ENCODE data around the gene CD84.

The CD84 gene

DNA sequence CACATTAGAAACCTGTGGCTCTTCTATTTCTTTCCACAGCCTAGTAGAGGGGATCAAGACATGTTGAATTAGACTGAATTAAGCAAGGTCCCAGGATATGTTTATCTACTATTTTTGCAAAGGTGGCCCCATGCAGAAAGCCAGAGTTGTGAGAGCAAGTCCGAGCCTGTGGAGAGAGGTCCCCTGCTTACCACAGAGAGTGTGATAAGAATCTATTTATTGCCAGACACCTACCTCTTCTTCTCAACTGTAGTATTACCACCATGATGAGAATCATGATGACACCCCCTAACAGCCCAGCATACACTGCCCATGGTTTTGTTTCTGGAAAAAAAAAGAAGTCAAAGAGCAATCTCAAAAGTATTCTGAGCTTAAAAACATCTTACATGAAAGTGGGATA, 44.6 kb upstream of the CD84 start:
- DNase-seq (peak; percentile 60), ATAC-seq (ENCODE audit: insufficient read depth, low read depth) (peak; percentile 67)
- no peak overlapping the region for H3K4me3 ChIP-seq (ENCODE audit: low read depth in 1 of 2, low read length in 2 of 2)
- no peaks in the 10 kb centered on the region for H4K20me1 ChIP-seq (ENCODE audit: insufficient read depth, low read length)
- H2AFZ ChIP-seq (ENCODE audit: low read depth, low read length): peak overlapping the region; percentile 40
- no peaks in the 10 kb centered on the region for H3K9me3 ChIP-seq (ENCODE audit: insufficient read depth, low read length, severe bottlenecking)
- H3K79me2 ChIP-seq (ENCODE audit: insufficient read depth, low read length): no peaks in the 10 kb centered on the region
- no peaks in the 10 kb centered on the region for H3K36me3 ChIP-seq (ENCODE audit: insufficient read depth, low read length)
- H3K27ac ChIP-seq (ENCODE audit: low read length): peak overlapping the region; percentile 69
- TF ChIP-seq CTCF (IDR thresholded peaks at IDR 0.05; ENCODE audit: borderline replicate concordance, extremely low read depth, low read length, poor library complexity, severe bottlenecking): no peak
- no peak for TF ChIP-seq EZH2 (IDR thresholded peaks at IDR 0.05; ENCODE audit: borderline replicate concordance, low read depth, low read length, severe bottlenecking)
- H3K4me2 ChIP-seq (ENCODE audit: insufficient read depth, low read length): peak overlapping the region; percentile 45
- peak overlapping the region; percentile 16; the same call in 1 of the 2 replicates for H3K9ac ChIP-seq (ENCODE audit: low read depth, low read length)
- H3K4me1 ChIP-seq (ENCODE audit: insufficient read depth, low read length): peaks cover 79% of the 10 kb centered on the region
- no peaks in the 10 kb centered on the region for H3K27me3 ChIP-seq (ENCODE audit: insufficient read depth, low read length, poor library complexity)

DNA sequence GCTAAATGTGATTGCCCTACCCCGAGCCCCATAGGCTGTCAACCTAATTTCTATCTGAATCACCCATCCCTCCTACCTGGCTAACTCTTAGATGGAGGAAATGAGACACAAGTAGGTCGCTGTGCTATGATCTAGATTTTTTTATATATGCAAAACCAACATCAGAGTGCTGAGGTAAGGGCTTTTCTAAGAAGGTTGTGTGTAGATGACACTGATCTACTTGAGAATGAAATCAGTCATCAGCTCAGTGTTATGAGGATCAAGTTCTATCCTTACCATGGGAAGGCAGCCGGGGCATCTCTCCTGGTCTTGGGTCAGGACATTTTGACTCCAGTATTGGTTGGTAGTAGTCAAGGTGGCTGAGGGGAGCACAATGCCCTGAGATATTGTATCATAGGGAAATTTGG, 43.9 kb upstream of the CD84 start:
- H3K36me3 ChIP-seq (ENCODE audit: insufficient read depth, low read length): no peaks in the 10 kb centered on the region
- H3K4me1 ChIP-seq (ENCODE audit: insufficient read depth, low read length): peaks cover 72% of the 10 kb centered on the region
- no peak overlapping the region for H2AFZ ChIP-seq (ENCODE audit: low read depth, low read length)
- no peaks in the 10 kb centered on the region for H3K79me2 ChIP-seq (ENCODE audit: insufficient read depth, low read length)
- H3K4me2 ChIP-seq (ENCODE audit: insufficient read depth, low read length): peak overlapping the region; percentile 45; the same call in 1 of the 2 replicates
- ATAC-seq (ENCODE audit: insufficient read depth, low read depth) (peak; percentile 23), DNase-seq (no peak)
- H3K27me3 ChIP-seq (ENCODE audit: insufficient read depth, low read length, poor library complexity): no peaks in the 10 kb centered on the region
- H3K27ac ChIP-seq (ENCODE audit: low read length): peak overlapping the region; percentile 69
- no peaks in the 10 kb centered on the region for H4K20me1 ChIP-seq (ENCODE audit: insufficient read depth, low read length)
- H3K9ac ChIP-seq (ENCODE audit: low read depth, low read length): no peak overlapping the region
- H3K4me3 ChIP-seq (ENCODE audit: low read depth in 1 of 2, low read length in 2 of 2): no peak overlapping the region
- no peaks in the 10 kb centered on the region for H3K9me3 ChIP-seq (ENCODE audit: insufficient read depth, low read length, severe bottlenecking)
- TF ChIP-seq CTCF (IDR thresholded peaks at IDR 0.05; ENCODE audit: borderline replicate concordance, extremely low read depth, low read length, poor library complexity, severe bottlenecking): no peak
- TF ChIP-seq EZH2 (IDR thresholded peaks at IDR 0.05; ENCODE audit: borderline replicate concordance, low read depth, low read length, severe bottlenecking): no peak

DNA sequence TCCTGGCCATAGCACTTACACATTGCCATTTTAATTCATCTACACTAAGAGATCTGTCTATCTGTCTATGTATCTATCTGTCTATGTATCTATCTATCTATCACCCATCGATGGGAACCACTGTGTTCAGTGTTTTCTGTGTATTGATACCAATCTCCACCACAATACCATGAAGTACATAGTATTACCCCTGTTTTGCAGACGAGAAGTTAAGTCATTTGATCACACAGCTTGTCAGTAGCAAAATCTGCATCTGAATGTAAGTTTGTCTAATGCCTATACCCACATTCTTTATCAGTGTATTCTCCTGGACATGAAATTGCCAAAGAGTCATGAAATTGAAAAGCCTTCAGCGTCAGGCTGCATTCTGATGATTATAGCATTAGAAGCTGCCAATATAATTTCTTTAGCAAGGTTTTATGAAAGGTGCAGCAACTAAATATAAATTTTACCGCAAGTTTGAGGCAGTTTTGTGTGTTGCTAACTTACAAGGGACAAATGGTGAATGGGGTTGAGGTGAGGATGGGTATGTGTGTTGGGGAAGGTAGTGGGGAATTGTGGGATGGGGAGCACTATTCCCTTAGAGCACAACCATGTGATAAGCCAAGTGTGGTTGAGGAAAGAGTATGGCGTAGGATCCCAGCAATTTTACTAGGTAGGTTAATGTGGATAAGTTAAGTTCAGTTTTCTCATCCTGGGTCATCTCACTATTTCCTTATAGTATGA, 43.4 kb upstream of the CD84 start:
- H3K9me3 ChIP-seq (ENCODE audit: insufficient read depth, low read length, severe bottlenecking): no peaks in the 10 kb centered on the region
- H3K4me1 ChIP-seq (ENCODE audit: insufficient read depth, low read length): peaks cover 67% of the 10 kb centered on the region
- H3K27me3 ChIP-seq (ENCODE audit: insufficient read depth, low read length, poor library complexity): no peaks in the 10 kb centered on the region
- no peaks in the 10 kb centered on the region for H3K79me2 ChIP-seq (ENCODE audit: insufficient read depth, low read length)
- DNase-seq (no peak), ATAC-seq (ENCODE audit: insufficient read depth, low read depth) (no peak)
- TF ChIP-seq CTCF (IDR thresholded peaks at IDR 0.05; ENCODE audit: borderline replicate concordance, extremely low read depth, low read length, poor library complexity, severe bottlenecking) (no peak), EZH2 (IDR thresholded peaks at IDR 0.05; ENCODE audit: borderline replicate concordance, low read depth, low read length, severe bottlenecking) (no peak)
- no peak overlapping the region for H2AFZ ChIP-seq (ENCODE audit: low read depth, low read length)
- peak overlapping the region; percentile 69 for H3K27ac ChIP-seq (ENCODE audit: low read length)
- H4K20me1 ChIP-seq (ENCODE audit: insufficient read depth, low read length): no peaks in the 10 kb centered on the region
- no peaks in the 10 kb centered on the region for H3K36me3 ChIP-seq (ENCODE audit: insufficient read depth, low read length)
- no peak overlapping the region for H3K9ac ChIP-seq (ENCODE audit: low read depth, low read length)
- no peak overlapping the region for H3K4me3 ChIP-seq (ENCODE audit: low read depth in 1 of 2, low read length in 2 of 2)
- no peak overlapping the region for H3K4me2 ChIP-seq (ENCODE audit: insufficient read depth, low read length)
